ENCODE results near the gene FBLN1.
A peak's percentile ranks its signal among the peaks of the same experiment; 100 is the strongest.
"Not testable (repeated sequence)": the region's sequence is repeated elsewhere in the genome, so short reads cannot be mapped to it uniquely, and the experiment has no call there.

FBLN1 gene

GRCh38 chr22:45615364-45615763 lies 112.7 kb downstream of the FBLN1 start:
- DNase-seq = no peak

- DNase-seq = no peak
Measured at GRCh38 chr22:45616432-45616831, 113.7 kb downstream of the FBLN1 start.

- no peak for DNase-seq
Measured at GRCh38 chr22:45617948-45618347, 115.3 kb downstream of the FBLN1 start.

- DNase-seq = no peak
Measured at GRCh38 chr22:45620706-45621105, 118.0 kb downstream of the FBLN1 start.

- DNase-seq = no peak
Measured at GRCh38 chr22:45621836-45622600, 119.3 kb downstream of the FBLN1 start.

- DNase-seq = not testable (repeated sequence)
Measured at GRCh38 chr22:45623464-45624145, 120.9 kb downstream of the FBLN1 start.

- DNase-seq = no peak
Measured at GRCh38 chr22:45626198-45626651, 123.5 kb downstream of the FBLN1 start.

- DNase-seq = no peak
Measured at GRCh38 chr22:45627489-45628233, 125.0 kb downstream of the FBLN1 start.

GRCh38 chr22:45628515-45628914 lies 125.8 kb downstream of the FBLN1 start:
- DNase-seq = no peak

- DNase-seq = no peak
Measured at GRCh38 chr22:45629469-45630089, 126.9 kb downstream of the FBLN1 start.

- no peak for DNase-seq
Measured at GRCh38 chr22:45630436-45630835, 127.8 kb downstream of the FBLN1 start.

- no peak for DNase-seq
Measured at GRCh38 chr22:45631140-45631840, 128.6 kb downstream of the FBLN1 start.

- DNase-seq = no peak
Measured at GRCh38 chr22:45631841-45632238, 129.2 kb downstream of the FBLN1 start.

GRCh38 chr22:45632791-45633515 lies 130.3 kb downstream of the FBLN1 start:
- DNase-seq = no peak

GRCh38 chr22:45636683-45637082 lies 134.0 kb downstream of the FBLN1 start:
- no peak for DNase-seq

- DNase-seq = no peak
Measured at GRCh38 chr22:45638197-45638596, 135.5 kb downstream of the FBLN1 start.

- DNase-seq = peak; percentile 42
Measured at GRCh38 chr22:45638834-45639746, 136.4 kb downstream of the FBLN1 start.

- no peak for DNase-seq
Measured at GRCh38 chr22:45639747-45640102, 137.0 kb downstream of the FBLN1 start.

GRCh38 chr22:45640291-45640940 lies 137.7 kb downstream of the FBLN1 start:
- no peak for DNase-seq

GRCh38 chr22:45640941-45641621 lies 138.4 kb downstream of the FBLN1 start:
- no peak for DNase-seq
